HG02588 (cell line): ENCODE results near the gene FOXRED1.

Source experiments
- ATAC-seq: cut with Tn5 transposase; IDR thresholded peaks from one replicate; pipeline ENCODE4 v1.9.1; 2021; ENCODE audit warnings: mild to moderate bottlenecking, moderate library complexity; ENCODE audit not compliant: unreplicated experiment

Gene FOXRED1

DNA sequence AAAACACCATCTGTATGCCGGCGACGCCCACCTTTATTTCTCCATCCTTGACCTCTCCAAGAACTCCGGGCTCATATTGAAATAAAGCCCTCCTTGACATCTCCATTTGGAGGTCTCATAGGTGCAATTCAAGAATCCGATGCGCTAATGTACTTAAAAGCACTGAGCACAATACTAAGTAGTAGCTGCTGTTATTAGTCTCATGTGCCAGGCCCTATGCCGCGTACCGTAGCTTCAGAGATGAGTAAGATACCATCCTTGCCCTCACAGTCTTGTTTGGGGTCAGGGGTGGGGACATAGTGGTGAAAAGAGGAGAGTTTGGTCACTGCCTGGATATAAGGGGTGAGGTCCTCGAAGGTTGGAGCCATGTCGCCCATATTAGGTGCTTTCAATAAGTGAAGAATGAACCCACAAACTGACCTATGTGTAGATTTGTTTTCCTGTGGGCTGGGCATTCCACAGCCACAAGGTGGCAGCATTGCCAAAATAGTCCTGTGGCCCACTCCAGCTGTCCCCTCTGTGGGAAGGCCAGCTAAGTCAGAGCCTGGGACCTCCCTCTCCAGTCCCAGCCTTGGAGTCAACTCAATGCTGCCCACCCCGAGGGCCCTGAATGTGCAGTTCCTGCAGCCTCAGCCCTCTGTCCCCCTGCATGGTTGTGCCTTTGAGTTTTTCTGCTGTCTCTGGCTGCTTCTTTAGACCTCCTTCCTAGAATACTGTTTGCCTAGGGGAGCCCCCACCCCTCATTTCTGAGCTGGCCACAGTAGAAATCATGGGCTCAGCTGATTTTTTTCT lies 41.4 kb downstream of the FOXRED1 start:
- peak; percentile 38 for ATAC-seq

DNA sequence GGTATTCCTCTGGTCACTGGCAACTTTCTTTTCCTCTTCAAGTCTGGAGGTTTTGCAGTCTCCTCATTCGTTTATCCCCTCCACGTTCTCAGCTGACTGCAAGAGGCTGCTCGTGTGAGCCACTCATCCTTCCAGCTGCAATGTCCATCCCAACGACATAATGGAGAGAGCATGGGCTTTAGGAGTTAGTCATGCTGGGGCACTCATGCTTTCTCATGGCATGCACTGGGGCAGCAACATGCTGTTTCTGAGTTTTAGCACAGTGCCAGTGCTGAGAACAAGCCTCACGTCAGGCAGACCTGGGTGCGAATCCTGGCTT lies 42.0 kb downstream of the FOXRED1 start:
- no peak for ATAC-seq

DNA sequence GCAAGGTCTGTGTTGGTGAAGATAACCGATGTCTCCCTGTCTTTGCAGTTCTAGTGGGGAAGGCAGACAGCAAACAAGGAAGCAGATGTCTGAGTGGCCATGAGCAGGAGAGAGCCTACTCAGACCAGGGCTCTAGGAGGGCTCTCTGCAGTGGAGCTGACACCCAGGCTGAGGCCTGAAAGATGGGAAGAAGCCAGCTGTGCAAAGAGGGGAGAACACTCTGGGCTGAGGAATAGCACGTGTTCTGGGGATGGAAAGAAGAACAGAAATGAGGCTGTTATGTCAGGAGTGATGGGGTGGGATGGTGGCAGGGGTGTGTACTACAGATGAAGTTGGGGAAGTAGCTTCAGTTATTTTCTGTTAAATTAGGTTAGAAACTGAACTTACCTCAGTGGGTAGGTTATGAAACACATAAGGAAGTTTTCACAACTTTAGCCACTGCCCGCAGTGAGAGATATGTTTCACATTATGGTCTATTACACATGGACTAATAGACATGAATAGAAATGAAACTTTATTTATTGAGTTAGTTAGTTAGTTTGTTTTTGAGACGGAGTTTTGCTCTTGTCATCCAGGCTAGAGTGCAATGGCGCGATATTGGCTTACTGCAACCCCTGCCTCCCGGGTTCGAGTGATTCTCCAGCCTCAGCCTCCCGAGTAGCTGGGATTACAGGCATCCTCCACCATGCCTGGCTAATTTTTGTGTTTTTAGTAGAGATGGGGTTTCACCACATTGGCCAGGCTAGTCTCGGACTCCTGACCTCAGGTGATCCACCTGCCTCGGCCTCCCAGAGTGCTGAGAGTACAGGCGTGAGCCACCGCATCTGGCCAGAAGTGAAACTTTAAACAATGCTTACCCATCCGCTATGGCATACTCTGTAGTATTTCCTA lies 42.7 kb downstream of the FOXRED1 start:
- peak; percentile 74 for ATAC-seq

DNA sequence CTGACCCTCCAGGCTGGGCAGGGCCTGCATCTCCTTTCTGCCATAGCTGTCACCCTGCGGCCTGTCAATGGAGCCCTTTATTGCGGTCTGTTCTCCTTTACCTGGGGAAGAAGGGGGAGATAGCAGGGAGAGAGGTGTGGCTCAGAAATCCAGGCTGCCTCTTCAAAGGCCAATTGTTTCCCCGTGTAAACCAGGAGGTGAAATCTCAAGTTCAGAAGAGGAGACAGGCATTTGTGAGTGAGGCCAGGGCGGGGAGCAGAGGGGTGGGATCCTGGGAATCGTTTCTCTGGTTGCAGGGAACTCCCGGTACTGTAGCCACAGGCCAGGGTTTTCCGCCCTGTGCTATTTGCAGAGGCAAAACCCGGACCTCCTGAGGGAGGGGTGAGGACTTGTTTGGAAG lies 44.0 kb downstream of the FOXRED1 start:
- no peak for ATAC-seq

GRCh38 chr11:126313826-126314225 lies 44.9 kb downstream of the FOXRED1 start:
- no peak for ATAC-seq

DNA sequence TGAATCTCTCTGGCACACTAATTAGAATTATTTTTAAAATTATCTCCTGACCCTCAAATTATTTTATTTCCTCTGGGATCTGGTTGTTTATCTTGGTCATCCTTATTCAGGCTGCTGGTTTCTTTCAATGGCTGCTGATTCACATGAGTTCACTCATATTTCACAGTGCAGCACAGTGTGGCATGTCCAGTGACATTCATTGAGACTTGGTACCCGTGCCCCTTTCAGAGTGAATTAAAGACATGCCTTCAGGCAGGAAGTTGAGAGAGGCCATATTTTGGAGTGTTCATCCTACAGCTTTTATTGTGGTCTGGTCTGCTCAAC lies 48.4 kb downstream of the FOXRED1 start:
- no peak for ATAC-seq

GRCh38 chr11:126317756-126318573 lies 49.0 kb downstream of the FOXRED1 start:
- ATAC-seq, result peak; percentile 13

DNA sequence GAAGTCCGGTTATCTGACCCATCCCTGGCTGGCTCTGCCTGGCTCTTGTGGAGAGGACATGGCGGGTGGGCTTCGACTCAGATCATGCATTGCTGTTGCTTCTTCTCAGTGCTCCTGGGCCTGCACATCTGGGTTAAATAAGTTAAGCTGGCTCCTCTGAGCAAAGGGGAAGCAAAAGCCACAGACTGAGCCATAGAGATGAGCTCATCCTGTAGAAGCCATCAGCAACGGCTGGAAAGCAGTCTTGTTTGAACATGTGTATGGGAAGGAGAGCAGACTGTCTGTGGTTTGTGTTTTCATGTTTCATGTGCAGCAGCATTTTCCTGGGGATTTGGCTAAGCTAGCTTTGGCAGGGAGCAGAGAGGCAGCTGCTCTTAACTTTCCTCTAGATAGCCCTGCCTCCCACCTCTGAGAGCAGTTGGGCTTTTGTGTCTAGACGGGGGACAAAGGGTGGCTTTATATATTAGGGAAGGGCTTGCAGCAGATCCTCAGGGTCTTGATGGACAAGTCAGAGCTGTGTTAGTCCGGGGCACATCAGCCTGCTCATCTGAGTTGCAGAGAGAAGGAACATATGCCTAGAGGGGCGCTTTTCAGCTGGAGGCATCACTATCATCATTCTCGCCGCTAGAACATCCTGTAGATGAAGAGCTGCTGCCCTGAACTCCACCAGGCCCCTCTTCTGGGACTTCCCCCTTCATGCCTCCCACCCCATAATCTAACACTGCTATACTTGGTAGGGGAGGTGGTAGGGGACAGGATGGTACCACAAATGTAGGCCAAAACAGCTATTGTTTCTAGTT lies 49.8 kb downstream of the FOXRED1 start:
- ATAC-seq, result peak; percentile 93

- no peak for ATAC-seq
Measured at GRCh38 chr11:126319374-126319740, 50.4 kb downstream of the FOXRED1 start.

- ATAC-seq, result no peak
Measured at GRCh38 chr11:126322996-126323395, 54.0 kb downstream of the FOXRED1 start.

- ATAC-seq, result no peak
Measured at GRCh38 chr11:126327281-126328000, 58.5 kb downstream of the FOXRED1 start.
